GM19193 (cell line): ENCODE results near the gene WDR1.
A peak's percentile ranks its signal among the peaks of the same experiment; 100 is the strongest.

Experiments used
- POLR2A ChIP-seq: IDR thresholded peaks from 4 replicates; pipeline ENCODE4 v1.6.1; 2011; ENCODE audit not compliant: insufficient read depth, insufficient read length; ENCODE audit errors: extremely low read depth

WDR1 gene

GRCh38 chr4:10088135-10089010 lies 28.2 kb downstream of the WDR1 start:
- TF ChIP-seq POLR2A: peak; percentile 5

- no peak for TF ChIP-seq POLR2A
These were observed 29.3 kb downstream of the WDR1 start for GRCh38 chr4:10087152-10087791.

GRCh38 chr4:10086506-10087120 lies 30.0 kb downstream of the WDR1 start:
- no peak for TF ChIP-seq POLR2A

- no peak for TF ChIP-seq POLR2A
These were observed 30.6 kb downstream of the WDR1 start for GRCh38 chr4:10085828-10086505.

- TF ChIP-seq POLR2A: no peak
These were observed 31.2 kb downstream of the WDR1 start for GRCh38 chr4:10085386-10085785.

GRCh38 chr4:10084651-10085358 lies 31.8 kb downstream of the WDR1 start:
- no peak for TF ChIP-seq POLR2A

- no peak for TF ChIP-seq POLR2A
These were observed 32.5 kb downstream of the WDR1 start for GRCh38 chr4:10083861-10084641.

GRCh38 chr4:10083331-10083771 lies 33.2 kb downstream of the WDR1 start:
- TF ChIP-seq POLR2A: peak; percentile 22

GRCh38 chr4:10082459-10083272 lies 33.9 kb downstream of the WDR1 start:
- TF ChIP-seq POLR2A: no peak

GRCh38 chr4:10082047-10082446 lies 34.6 kb downstream of the WDR1 start:
- TF ChIP-seq POLR2A: no peak

- no peak for TF ChIP-seq POLR2A
These were observed 35.4 kb downstream of the WDR1 start for GRCh38 chr4:10081218-10081606.

- no peak for TF ChIP-seq POLR2A
These were observed 35.9 kb downstream of the WDR1 start for GRCh38 chr4:10080589-10081217.
